Right lobe of liver (tissue), 4 donors: ENCODE measurements around the gene SLC9A5.

ENCODE experiments used
- POLR2A ChIP-seq: fragments of 450-650 bp; IDR thresholded peaks from one replicate; pipeline ENCODE4 v1.6.1; 2017; ENCODE audit warnings: antibody characterized with exemption, mild to moderate bottlenecking
- TF ChIP-seq, protein P1 (sequence below), 4 donors: fragments of 200-600 bp in 3 of 4; fragments of 450-650 bp in 1 of 4; IDR thresholded peaks; one replicate each; pipeline versions ENCODE4 v1.5.1 to v1.8.0; 2016 to 2022; ENCODE audit warnings: antibody characterized with exemption in 4 of 4, mild to moderate bottlenecking in 2 of 4
- donor health status: DM: no; HTN: no; CAD: no.
- donor health status: DM: no; HTN: no; CAD: no.
- donor health status: DM: no; HTN: yes; CAD: no.

DNA sequence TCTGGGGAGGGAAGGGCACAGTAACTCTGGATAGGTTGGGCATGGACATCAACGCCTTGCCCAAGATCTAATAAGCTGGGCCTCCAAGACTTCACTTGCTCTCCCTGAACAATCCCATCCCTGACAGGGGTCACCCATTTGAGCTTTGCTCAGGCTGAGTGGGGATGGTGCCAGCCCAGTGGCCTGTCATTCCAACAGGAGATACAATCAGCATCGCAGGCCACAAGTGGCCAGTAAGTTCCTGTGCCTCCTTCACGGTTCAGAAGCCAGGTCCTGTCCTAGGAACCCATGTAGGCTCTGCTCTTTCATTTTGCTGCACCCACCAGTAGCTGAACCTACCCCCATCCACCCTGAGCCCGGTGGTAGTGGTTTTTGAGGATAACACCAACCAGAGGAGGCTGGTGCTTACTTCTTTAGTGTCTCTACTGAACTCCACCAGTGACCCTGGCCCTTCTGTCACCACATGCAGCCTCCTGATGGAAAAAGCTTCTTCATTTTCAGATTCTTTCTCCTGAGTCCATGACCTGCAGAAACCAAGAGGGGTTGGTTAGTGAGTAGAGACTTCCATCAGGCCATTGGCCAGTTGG is 45.5 kb downstream of the SLC9A5 start:
- TF ChIP-seq, protein P1, sequence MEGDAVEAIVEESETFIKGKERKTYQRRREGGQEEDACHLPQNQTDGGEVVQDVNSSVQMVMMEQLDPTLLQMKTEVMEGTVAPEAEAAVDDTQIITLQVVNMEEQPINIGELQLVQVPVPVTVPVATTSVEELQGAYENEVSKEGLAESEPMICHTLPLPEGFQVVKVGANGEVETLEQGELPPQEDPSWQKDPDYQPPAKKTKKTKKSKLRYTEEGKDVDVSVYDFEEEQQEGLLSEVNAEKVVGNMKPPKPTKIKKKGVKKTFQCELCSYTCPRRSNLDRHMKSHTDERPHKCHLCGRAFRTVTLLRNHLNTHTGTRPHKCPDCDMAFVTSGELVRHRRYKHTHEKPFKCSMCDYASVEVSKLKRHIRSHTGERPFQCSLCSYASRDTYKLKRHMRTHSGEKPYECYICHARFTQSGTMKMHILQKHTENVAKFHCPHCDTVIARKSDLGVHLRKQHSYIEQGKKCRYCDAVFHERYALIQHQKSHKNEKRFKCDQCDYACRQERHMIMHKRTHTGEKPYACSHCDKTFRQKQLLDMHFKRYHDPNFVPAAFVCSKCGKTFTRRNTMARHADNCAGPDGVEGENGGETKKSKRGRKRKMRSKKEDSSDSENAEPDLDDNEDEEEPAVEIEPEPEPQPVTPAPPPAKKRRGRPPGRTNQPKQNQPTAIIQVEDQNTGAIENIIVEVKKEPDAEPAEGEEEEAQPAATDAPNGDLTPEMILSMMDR (IDR thresholded peaks at IDR 0.05) = no peak
- TF ChIP-seq POLR2A = no peak
